GM06990 (cell line): Measurements from ENCODE around the gene FAM161A.
"Not testable (repeated sequence)": the region's sequence is repeated elsewhere in the genome, so short reads cannot be mapped to it uniquely, and the experiment has no call there.

Experiments used
- DNase-seq: peaks from one replicate; pipeline ENCODE4 v3.0.0-alpha.2; 2011; ENCODE audit not compliant: insufficient read length; ENCODE audit errors: extremely low read depth
- H3K27me3 ChIP-seq: replicated peaks from 2 replicates; pipeline ENCODE4 v1.6.0; 2011; ENCODE audit warnings: low read length; ENCODE audit not compliant: control insufficient read depth, insufficient read depth
- H3K36me3 ChIP-seq: 2 replicates; pipeline ENCODE4 v1.5.1; 2011; ENCODE audit warnings: low read length; ENCODE audit not compliant: control insufficient read depth, insufficient read depth
- H3K4me3 ChIP-seq: replicated peaks from 2 replicates; pipeline ENCODE4 v1.5.1; 2011; ENCODE audit warnings: low read depth, mild to moderate bottlenecking, control low read depth, low read length
- CTCF ChIP-seq: IDR thresholded peaks from 2 replicates; pipeline ENCODE4 v1.5.1; 2011; ENCODE audit warnings: low read length, control low read depth, mild to moderate bottlenecking, inconsistent platforms; ENCODE audit not compliant: insufficient read depth, poor library complexity, severe bottlenecking

FAM161A gene

GRCh38 chr2:61802548-61802947 lies 51.3 kb downstream of the FAM161A start:
- H3K27me3 ChIP-seq, result no peaks in the 10 kb centered on the region
- no peak for TF ChIP-seq CTCF
- no peaks in the 10 kb centered on the region for H3K36me3 ChIP-seq
- H3K4me3 ChIP-seq, result no peak overlapping the region
- no peak for DNase-seq

GRCh38 chr2:61799099-61799498 lies 54.8 kb downstream of the FAM161A start:
- no peak for TF ChIP-seq CTCF
- H3K4me3 ChIP-seq, result no peak overlapping the region
- no peaks in the 10 kb centered on the region for H3K27me3 ChIP-seq
- H3K36me3 ChIP-seq, result no peaks in the 10 kb centered on the region
- no peak for DNase-seq

GRCh38 chr2:61797446-61797845 lies 56.4 kb downstream of the FAM161A start:
- not testable (repeated sequence) for H3K27me3 ChIP-seq, DNase-seq, H3K4me3 ChIP-seq, H3K36me3 ChIP-seq

- no peak for DNase-seq
- Histone ChIP-seq H3K27me3 (no peaks in the 10 kb centered on the region), H3K36me3 (no peaks in the 10 kb centered on the region), H3K4me3 (no peak overlapping the region)
- no peak for TF ChIP-seq CTCF
These were observed 58.5 kb downstream of the FAM161A start for GRCh38 chr2:61795408-61795807.

GRCh38 chr2:61793389-61793836 lies 60.4 kb downstream of the FAM161A start:
- Histone ChIP-seq H3K4me3 (no peak overlapping the region; the same call in 1 of the 2 replicates), H3K36me3 (no peaks in the 10 kb centered on the region), H3K27me3 (no peaks in the 10 kb centered on the region)
- DNase-seq, result peak; percentile 57
- peak; percentile 59 for TF ChIP-seq CTCF

- TF ChIP-seq CTCF, result no peak
- Histone ChIP-seq H3K27me3 (no peaks in the 10 kb centered on the region), H3K4me3 (no peak overlapping the region), H3K36me3 (no peaks in the 10 kb centered on the region)
- no peak for DNase-seq
These were observed 61.4 kb downstream of the FAM161A start for GRCh38 chr2:61792355-61792890.
